HepG2 (cell line): ENCODE measurements around the gene TMPRSS7. TPM values are rescaled to one million over a fixed set of nuclear protein-coding genes. Genes with fewer than 3 reads are reported as not detected.

Experiments used
- ATAC-seq: fragments of 200-7000 bp; cut with Tn5 transposase; 3 replicates; pipeline ENCODE4 v1.9.1; 2020; ENCODE audit warnings: mild to moderate bottlenecking, moderate library complexity
- BruUV-seq: library from RNA; stranded (reverse); fragments of 400-500 nt; replicated peaks from 2 replicates; lab custom pipeline; 2021; lab: Mats Ljungman, UMichigan
- CTCF ChIA-PET: fragments of 300-600 bp; formaldehyde crosslinking; extraction: SDS; loops from one replicate; lab custom pipeline; 2021; ENCODE audit warnings: low total read pairs, inconsistent platforms, low intra/inter-chr PET ratio; lab: Yijun Ruan, JAX
- POLR2A ChIA-PET: fragments of 350-600 bp; sonication (Branson Sonifier 250); formaldehyde crosslinking; loops from one replicate; lab custom pipeline; 2020; ENCODE audit warnings: antibody characterized with exemption, inconsistent platforms; lab: Yijun Ruan, JAX
- DNase-seq: peaks from one replicate; pipeline ENCODE4 v3.0.0-alpha.2; 2015; ENCODE audit warnings: low spot score
- FAIRE-seq: peaks from 3 replicates; lab custom pipeline; 2011; peaks lifted over from hg19 to GRCh38; lab: Jason Lieb, UNC
- H2AFZ ChIP-seq: one replicate; pipeline ENCODE4 v1.6.1; 2011; ENCODE audit warnings: low read length, inconsistent platforms
- H3K27ac ChIP-seq: fragments of 300-600 bp; 3 replicates; pipeline ENCODE4 v1.8.0; 2011; ENCODE audit warnings: mixed run types, mild to moderate bottlenecking, mixed read lengths, low read length, inconsistent platforms; ENCODE audit not compliant: insufficient read depth; ENCODE audit errors: extremely low read length
- H3K27me3 ChIP-seq, 2 experiments: fragments of 200-600 bp in 1 of 2; 2 replicates in 1 of 2; 3 replicates in 1 of 2; pipeline versions ENCODE4 v1.6.0 to v1.8.0; 2011; ENCODE audit warnings: low read length in 2 of 2, mild to moderate bottlenecking in 2 of 2, moderate library complexity in 2 of 2, inconsistent platforms in 1 of 2; ENCODE audit not compliant: insufficient read depth in 2 of 2, control insufficient read depth in 1 of 2
- H3K36me3 ChIP-seq, 2 experiments: fragments of 200-600 bp in 1 of 2; replicated peaks in 1 of 2; 2 replicates in 1 of 2; 3 replicates in 1 of 2; pipeline versions ENCODE4 v1.5.1 to v1.8.0; 2011; ENCODE audit warnings: low read length in 2 of 2, inconsistent platforms in 1 of 2; ENCODE audit not compliant: insufficient read depth in 2 of 2, control insufficient read depth in 1 of 2
- H3K4me1 ChIP-seq: 2 replicates; pipeline ENCODE4 v1.5.1; 2012; ENCODE audit warnings: low read length, inconsistent platforms; ENCODE audit not compliant: insufficient read depth
- H3K4me2 ChIP-seq: 2 replicates; pipeline ENCODE4 v1.6.0; 2011; ENCODE audit warnings: low read depth, low read length, inconsistent platforms
- H3K4me3 ChIP-seq, 3 experiments: fragments of 200-600 bp in 1 of 3; sonication (generic), shearing (Covaris generic) in 1 of 3; replicated peaks in 1 of 3; 2 replicates each; pipeline ENCODE4 v1.5.1; 2011 to 2016; ENCODE audit warnings: low read length in 3 of 3, inconsistent platforms in 2 of 3, low read depth in 2 of 3, mild to moderate bottlenecking in 2 of 3, control low read depth in 1 of 3, mixed read lengths in 1 of 3; ENCODE audit not compliant: insufficient read depth in 1 of 3
- H3K79me2 ChIP-seq: one replicate; pipeline ENCODE4 v1.6.1; 2011; ENCODE audit warnings: low read length, inconsistent platforms; ENCODE audit not compliant: insufficient read depth
- H3K9ac ChIP-seq: 2 replicates; pipeline ENCODE4 v1.6.0; 2011; ENCODE audit warnings: mild to moderate bottlenecking, low read depth, low read length, inconsistent platforms; ENCODE audit not compliant: insufficient read depth
- H3K9me3 ChIP-seq: 2 replicates; pipeline ENCODE4 v1.5.1; 2012; ENCODE audit warnings: mild to moderate bottlenecking, low read length
- H4K20me1 ChIP-seq: 2 replicates; pipeline ENCODE4 v1.6.0; 2011; ENCODE audit warnings: inconsistent platforms, mild to moderate bottlenecking, low read length, moderate library complexity; ENCODE audit not compliant: insufficient read depth
- CREB1 ChIP-seq, 2 experiments: fragments of 450-650 bp in 1 of 2; IDR thresholded peaks; 2 replicates each; pipeline ENCODE4 v1.6.1; 2016 to 2017; ENCODE audit warnings: control low read depth in 1 of 2, mild to moderate bottlenecking in 1 of 2, missing compliant biosample characterization in 1 of 2, missing genetic modification characterization in 1 of 2
- DMAP1 ChIP-seq: IDR thresholded peaks from 2 replicates; pipeline ENCODE4 v1.6.1; 2016
- FOXA3 ChIP-seq: IDR thresholded peaks from 2 replicates; pipeline ENCODE4 v1.6.1; 2016; ENCODE audit warnings: missing genetic modification reagents, missing compliant biosample characterization
- MAFK ChIP-seq, 2 experiments: IDR thresholded peaks in 1 of 2; conservative IDR thresholded peaks in 1 of 2; 2 replicates each; pipeline ENCODE4 v1.6.1; 2011; ENCODE audit warnings: improper control_type of control experiment in 2 of 2, low read length in 2 of 2
- MTF1 ChIP-seq: sonication (generic); formaldehyde crosslinking; IDR thresholded peaks from 2 replicates; pipeline ENCODE4 v1.5.0; 2020; ENCODE audit warnings: missing genetic modification reagents
- NFKB2 ChIP-seq: sonication (generic); formaldehyde crosslinking; IDR thresholded peaks from 2 replicates; pipeline ENCODE4 v1.4.0; 2020; ENCODE audit warnings: missing genetic modification reagents, borderline replicate concordance
- RFX5 ChIP-seq: IDR thresholded peaks from 2 replicates; pipeline ENCODE4 v1.6.1; 2011; ENCODE audit warnings: low read depth, low read length, improper control_type of control experiment
- STAT5B ChIP-seq: sonication (generic); formaldehyde crosslinking; IDR thresholded peaks from 2 replicates; pipeline ENCODE4 v1.4.0; 2020; ENCODE audit warnings: missing genetic modification reagents
- TAF15 ChIP-seq: fragments of 200-400 bp; formaldehyde crosslinking; IDR thresholded peaks from one replicate; pipeline ENCODE4 v1.6.1; 2018; ENCODE audit warnings: mild to moderate bottlenecking, low read depth, low read length; ENCODE audit not compliant: poor library complexity, severe bottlenecking
- TEAD3 ChIP-seq: optimal IDR thresholded peaks from 2 replicates; pipeline ENCODE3; 2016; ENCODE audit warnings: borderline replicate concordance
- XRCC5 ChIP-seq: fragments of 200-400 bp; formaldehyde crosslinking; optimal IDR thresholded peaks from 2 replicates; pipeline ENCODE3; 2017; ENCODE audit warnings: mild to moderate bottlenecking, low read length
- ZNF235 ChIP-seq: sonication (generic); formaldehyde crosslinking; IDR thresholded peaks from 2 replicates; pipeline ENCODE4 v1.8.1; 2023; ENCODE audit warnings: mild to moderate bottlenecking, missing genetic modification reagents, borderline replicate concordance
- ZNF274 ChIP-seq: sonication (generic); formaldehyde crosslinking; IDR thresholded peaks from 2 replicates; pipeline ENCODE4 v1.5.1; 2020; ENCODE audit warnings: mild to moderate bottlenecking, missing genetic modification reagents
- ZNF616 ChIP-seq: sonication (generic); formaldehyde crosslinking; IDR thresholded peaks from 2 replicates; pipeline ENCODE4 v1.5.0; 2020; ENCODE audit warnings: low read depth, mild to moderate bottlenecking, missing genetic modification reagents
- WGBS: methylation state at CpG from one replicate; pipeline ENCODE4 v1.1.6; 2017; ENCODE audit warnings: low lambda C conversion rate; 5-methylcytosine and 5-hydroxymethylcytosine counted together
- in situ Hi-C: cut with HindIII; loops from 2 replicates; pipeline ENCODE4 v1.10.0; 2017; ENCODE audit warnings: low pct_unique_long_range_greater_than_20kb; ENCODE audit not compliant: extremely low pct_ligation_motif_present
- intact Hi-C: fragments of 100-400 bp; cut with micrococcal nuclease; formaldehyde crosslinking; loops from one replicate; pipeline ENCODE4 v1.10.0; 2022; ENCODE audit not compliant: unreplicated experiment
- polyA plus RNA-seq, 8 experiments: library from polyadenylated mRNA; depleted of rRNA in 3 of 8; stranded (reverse) in 7 of 8; unstranded in 1 of 8; fragments of >200 nt; fragmentation: Illumina TruSeq in 4 of 8; extraction: Trizol in 4 of 8; gene quantifications; 2 replicates each; pipeline versions ENCODE4 v1.2.1 to v1.2.3, GENCODE V29; 2011 to 2016; ENCODE audit warnings: low read depth in 4 of 8, missing spikeins in 1 of 8, mixed read lengths in 1 of 8; ENCODE audit not compliant: insufficient read depth in 1 of 8
- total RNA-seq, 5 experiments: library from RNA; depleted of rRNA; stranded (reverse); fragments of >200 nt; fragmentation: Illumina TruSeq; extraction: Trizol; gene quantifications; 2 replicates each; pipeline ENCODE4 v1.2.3, GENCODE V29; 2016; ENCODE audit warnings: low read depth in 1 of 5
- TF ChIP-seq, protein P1 (sequence below): sonication (generic); formaldehyde crosslinking; IDR thresholded peaks from 2 replicates; pipeline ENCODE4 v1.5.0; 2020; ENCODE audit warnings: mild to moderate bottlenecking, missing genetic modification reagents, borderline replicate concordance
- TF ChIP-seq, protein P2 (sequence below): sonication (generic); formaldehyde crosslinking; IDR thresholded peaks from 2 replicates; pipeline ENCODE4 v1.4.0; 2020; ENCODE audit warnings: missing genetic modification reagents
- TF ChIP-seq, protein P3 (sequence below): sonication (generic); formaldehyde crosslinking; IDR thresholded peaks from 2 replicates; pipeline ENCODE4 v1.4.0; 2020; ENCODE audit warnings: mild to moderate bottlenecking, missing genetic modification reagents

TMPRSS7 gene
- total and polyA plus RNA-seq, 2 of the 13 experiments (the other 11 are each of a cell fraction or from before 2014, with no cell fraction given): not detected

DNA sequence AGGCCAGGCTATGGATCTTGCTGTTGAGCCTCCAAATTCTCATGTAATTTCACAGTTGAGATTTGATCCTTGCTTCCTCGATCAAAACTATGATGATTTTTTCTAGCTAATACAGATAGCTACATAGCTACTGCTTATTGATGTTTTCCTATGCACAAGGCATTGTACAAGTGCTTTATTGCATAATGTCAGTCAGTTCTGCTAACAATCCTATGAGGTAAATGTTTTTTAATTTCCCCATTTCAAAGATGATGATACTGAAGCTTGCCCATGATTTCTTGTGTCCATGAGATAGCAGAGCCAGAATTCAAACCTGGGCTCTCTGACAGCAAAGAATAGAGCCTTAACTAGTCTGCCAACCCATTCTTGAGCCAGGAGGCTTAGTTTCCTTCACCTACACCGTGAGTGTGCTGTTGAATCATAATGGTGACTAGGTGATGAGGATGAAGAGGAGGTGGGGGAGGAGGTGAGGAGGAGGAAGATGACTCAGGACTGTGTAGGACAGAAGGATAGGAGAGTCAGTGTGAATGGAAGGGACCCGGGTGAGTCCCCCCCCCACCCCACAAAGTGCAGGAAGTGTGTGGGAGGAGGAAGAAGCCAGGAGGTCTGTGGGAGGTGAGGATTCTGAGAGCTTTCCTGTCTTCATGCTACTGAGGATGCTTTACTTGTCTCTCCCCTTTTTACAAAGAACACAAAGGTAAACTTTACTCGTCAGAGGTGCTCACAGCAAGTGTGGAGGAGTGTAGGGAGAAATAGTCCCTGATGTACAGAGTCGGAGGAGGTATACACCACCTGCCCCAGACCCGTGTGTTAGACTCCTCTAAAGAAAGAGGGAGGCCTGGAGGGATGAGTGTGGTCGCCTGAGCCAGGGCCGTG, 32.2 kb upstream of the TMPRSS7 start:
- Histone ChIP-seq H3K79me2 (no peaks in the 10 kb centered on the region), H2AFZ (no peak overlapping the region), H3K9ac (no peak overlapping the region), H3K4me2 (no peak overlapping the region), H3K9me3 (no peaks in the 10 kb centered on the region), H3K27me3 (peaks cover 5 to 23% of the 10 kb centered on the region in 2 experiments), H3K27ac (no peak overlapping the region), H3K36me3 (no peaks in the 10 kb centered on the region), H3K4me3 (no peak overlapping the region), H3K4me1 (peaks cover 29% of the 10 kb centered on the region), H4K20me1 (no peaks in the 10 kb centered on the region)
- ATAC-seq: no peak
- in situ Hi-C loops (no loop called here), intact Hi-C loops (no loop called here)
- DNase-seq: no peak
- ChIA-PET POLR2A (no interaction called here), CTCF (no interaction called here)
- WGBS: 18% methylated on average over 8 of the region's 8 CpGs
- TF ChIP-seq XRCC5: no peak
- TF ChIP-seq, protein P1, sequence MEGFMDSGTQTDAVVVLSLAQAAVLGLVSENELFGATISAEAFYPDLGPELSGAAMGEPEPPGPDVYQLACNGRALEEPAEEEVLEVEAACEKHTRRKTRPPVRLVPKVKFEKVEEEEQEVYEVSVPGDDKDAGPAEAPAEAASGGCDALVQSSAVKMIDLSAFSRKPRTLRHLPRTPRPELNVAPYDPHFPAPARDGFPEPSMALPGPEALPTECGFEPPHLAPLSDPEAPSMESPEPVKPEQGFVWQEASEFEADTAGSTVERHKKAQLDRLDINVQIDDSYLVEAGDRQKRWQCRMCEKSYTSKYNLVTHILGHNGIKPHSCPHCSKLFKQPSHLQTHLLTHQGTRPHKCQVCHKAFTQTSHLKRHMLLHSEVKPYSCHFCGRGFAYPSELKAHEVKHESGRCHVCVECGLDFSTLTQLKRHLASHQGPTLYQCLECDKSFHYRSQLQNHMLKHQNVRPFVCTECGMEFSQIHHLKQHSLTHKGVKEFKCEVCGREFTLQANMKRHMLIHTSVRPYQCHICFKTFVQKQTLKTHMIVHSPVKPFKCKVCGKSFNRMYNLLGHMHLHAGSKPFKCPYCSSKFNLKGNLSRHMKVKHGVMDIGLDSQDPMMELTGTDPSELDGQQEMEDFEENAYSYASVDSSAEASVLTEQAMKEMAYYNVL (CRISPR knock-in tag): no peak
- TF ChIP-seq, protein P2, sequence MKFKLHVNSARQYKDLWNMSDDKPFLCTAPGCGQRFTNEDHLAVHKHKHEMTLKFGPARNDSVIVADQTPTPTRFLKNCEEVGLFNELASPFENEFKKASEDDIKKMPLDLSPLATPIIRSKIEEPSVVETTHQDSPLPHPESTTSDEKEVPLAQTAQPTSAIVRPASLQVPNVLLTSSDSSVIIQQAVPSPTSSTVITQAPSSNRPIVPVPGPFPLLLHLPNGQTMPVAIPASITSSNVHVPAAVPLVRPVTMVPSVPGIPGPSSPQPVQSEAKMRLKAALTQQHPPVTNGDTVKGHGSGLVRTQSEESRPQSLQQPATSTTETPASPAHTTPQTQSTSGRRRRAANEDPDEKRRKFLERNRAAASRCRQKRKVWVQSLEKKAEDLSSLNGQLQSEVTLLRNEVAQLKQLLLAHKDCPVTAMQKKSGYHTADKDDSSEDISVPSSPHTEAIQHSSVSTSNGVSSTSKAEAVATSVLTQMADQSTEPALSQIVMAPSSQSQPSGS: no peak
- no peak for TF ChIP-seq ZNF235 (CRISPR knock-in tag)
- no peak for TF ChIP-seq ZNF616
- no peak for TF ChIP-seq MTF1 (CRISPR knock-in tag)
- no peak for TF ChIP-seq TEAD3 (CRISPR knock-in tag)
- TF ChIP-seq NFKB2 (CRISPR knock-in tag): no peak
- TF ChIP-seq FOXA3 (CRISPR knock-in tag): no peak
- TF ChIP-seq RFX5: no peak
- TF ChIP-seq, protein P3, sequence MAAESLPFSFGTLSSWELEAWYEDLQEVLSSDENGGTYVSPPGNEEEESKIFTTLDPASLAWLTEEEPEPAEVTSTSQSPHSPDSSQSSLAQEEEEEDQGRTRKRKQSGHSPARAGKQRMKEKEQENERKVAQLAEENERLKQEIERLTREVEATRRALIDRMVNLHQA (CRISPR knock-in tag): no peak
- no peak for TF ChIP-seq DMAP1
- TF ChIP-seq CREB1 (IDR thresholded peaks at IDR 0.05): no peak
- no peak for TF ChIP-seq CREB1 (CRISPR knock-in tag; IDR thresholded peaks at IDR 0.05)
- no peak for TF ChIP-seq STAT5B (CRISPR knock-in tag)
- TF ChIP-seq ZNF274 (CRISPR knock-in tag): no peak
- no peak for TF ChIP-seq MAFK (conservative IDR thresholded peaks at IDR 0.05 in 1 of 2, IDR thresholded peaks at IDR 0.05 in 1 of 2; ENCODE audit: low read length in 2 of 2)
- TF ChIP-seq TAF15: no peak
- no TSS peak for BruUV-seq
- FAIRE-seq: no peak
